Smooth muscle cell (in vitro differentiated cells): ENCODE results near the gene PLEKHM3. TPM values are rescaled to one million over a fixed set of nuclear protein-coding genes. Genes with fewer than 3 reads are reported as not detected.

Source experiments
- DNase-seq: peaks from one replicate; lab custom pipeline; 2025; ENCODE audit not compliant: unreplicated experiment; lab: John Stamatoyannopoulos, UW
- H2AFZ ChIP-seq: fragments of 200-600 bp; sonication (generic); 2 replicates; pipeline ENCODE4 v1.6.0; 2016; ENCODE audit warnings: antibody characterized with exemption, low read depth, mild to moderate bottlenecking
- H3F3A ChIP-seq: fragments of 200-600 bp; sonication (generic); 2 replicates; pipeline ENCODE4 v1.6.0; 2017; ENCODE audit warnings: antibody characterized with exemption, low read depth
- H3K27ac ChIP-seq: fragments of 200-600 bp; sonication (generic); 2 replicates; pipeline ENCODE4 v1.5.1; 2016; ENCODE audit warnings: low read depth, mild to moderate bottlenecking
- H3K27me3 ChIP-seq: fragments of 200-600 bp; sonication (generic); 2 replicates; pipeline ENCODE4 v1.6.1; 2016; ENCODE audit warnings: low read depth, mild to moderate bottlenecking
- H3K36me3 ChIP-seq: fragments of 200-600 bp; sonication (generic); 2 replicates; pipeline ENCODE4 v1.5.1; 2016; ENCODE audit warnings: low read depth
- H3K4me1 ChIP-seq: fragments of 200-600 bp; sonication (generic); 2 replicates; pipeline ENCODE4 v1.5.1; 2016; ENCODE audit warnings: low read depth
- H3K4me2 ChIP-seq: fragments of 200-600 bp; sonication (generic); 2 replicates; pipeline ENCODE4 v1.6.0; 2016; ENCODE audit warnings: mild to moderate bottlenecking
- H3K4me3 ChIP-seq: fragments of 200-600 bp; sonication (generic); 2 replicates; pipeline ENCODE4 v1.5.1; 2016; ENCODE audit warnings: mild to moderate bottlenecking
- H3K79me2 ChIP-seq: fragments of 200-600 bp; sonication (generic); 2 replicates; pipeline ENCODE4 v1.6.0; 2016; ENCODE audit warnings: low read depth, mild to moderate bottlenecking
- H3K9ac ChIP-seq: fragments of 200-600 bp; sonication (generic); 2 replicates; pipeline ENCODE4 v1.6.0; 2016; ENCODE audit warnings: low read depth
- H3K9me3 ChIP-seq: fragments of 200-600 bp; sonication (generic); replicated peaks from 2 replicates; pipeline ENCODE4 v1.5.1; 2016; ENCODE audit warnings: low read depth
- H4K20me1 ChIP-seq: fragments of 200-600 bp; sonication (generic); 2 replicates; pipeline ENCODE4 v1.6.0; 2016; ENCODE audit warnings: low read depth
- CTCF ChIP-seq: fragments of 200-600 bp; sonication (generic); IDR thresholded peaks from 2 replicates; pipeline ENCODE4 v1.5.1; 2017; ENCODE audit warnings: borderline replicate concordance, mild to moderate bottlenecking, antibody characterized with exemption; ENCODE audit not compliant: insufficient read depth, poor library complexity, severe bottlenecking
- WGBS: methylation state at CpG from one replicate; pipeline ENCODE4 v1.1.7; 2016; ENCODE audit warnings: low lambda C conversion rate; 5-methylcytosine and 5-hydroxymethylcytosine counted together
- polyA plus RNA-seq: library from polyadenylated mRNA; unstranded; fragments of >200 nt; fragmentation: Nextera tagmentation; extraction: Ambion mirVana; gene quantifications from 2 replicates; pipeline ENCODE4 v1.2.1, GENCODE V29; 2016
- total RNA-seq: library from RNA; depleted of rRNA; stranded (reverse); fragments of >200 nt; gene quantifications from 2 replicates; pipeline ENCODE4 v1.2.3, GENCODE V29; 2014

Gene PLEKHM3
- total and polyA plus RNA-seq, 2 experiments from 2014 or later = 3.8 to 10.3 TPM

DNA sequence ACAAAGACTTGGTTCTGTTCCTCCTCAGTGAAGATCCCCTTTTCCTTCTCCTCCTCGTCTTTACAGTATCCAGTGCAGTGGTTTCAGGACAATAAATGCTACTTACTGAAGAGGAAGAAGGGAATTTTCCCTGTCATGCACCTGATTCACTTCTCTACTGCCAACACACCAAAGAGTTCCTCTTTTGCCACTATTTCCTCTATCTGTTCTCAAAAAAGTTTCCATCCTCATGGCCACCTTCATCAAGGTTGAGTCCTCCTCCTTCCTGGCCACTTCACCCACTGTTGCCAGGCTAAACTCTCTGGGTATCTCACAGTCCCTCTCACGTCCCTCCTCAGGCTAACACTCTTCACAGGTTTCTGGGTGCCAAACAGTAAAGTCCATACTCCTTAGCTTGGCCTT, 41.7 kb downstream of the PLEKHM3 start:
- H3K79me2 ChIP-seq = no peaks in the 10 kb centered on the region
- WGBS = 96% methylated on average over 2 of the region's 2 CpGs

GRCh38 chr2:207978177-207978948, 47.0 kb downstream of the PLEKHM3 start:
- no peak overlapping the region for H3K4me2 ChIP-seq
- H3K9ac ChIP-seq = no peak overlapping the region
- WGBS = 93% methylated on average over 12 of the region's 12 CpGs
- no peaks in the 10 kb centered on the region for H4K20me1 ChIP-seq
- H3K9me3 ChIP-seq = no peaks in the 10 kb centered on the region
- no peaks in the 10 kb centered on the region for H3K79me2 ChIP-seq
- H2AFZ ChIP-seq = no peak overlapping the region
- no peak overlapping the region for H3K4me3 ChIP-seq
- no peaks in the 10 kb centered on the region for H3K36me3 ChIP-seq
- H3F3A ChIP-seq = no peaks in the 10 kb centered on the region
- no peak for TF ChIP-seq CTCF
- H3K27ac ChIP-seq = no peak overlapping the region
- peaks cover 4% of the 10 kb centered on the region for H3K4me1 ChIP-seq
- no peak for DNase-seq
- no peaks in the 10 kb centered on the region for H3K27me3 ChIP-seq

More for the DNA sequence above, 41.7 kb downstream of the PLEKHM3 start:
- no peak overlapping the region for H3K9ac ChIP-seq
- H2AFZ ChIP-seq = no peak overlapping the region
- TF ChIP-seq CTCF = no peak
- H3K36me3 ChIP-seq = no peaks in the 10 kb centered on the region
- H3K4me1 ChIP-seq = peaks cover 4% of the 10 kb centered on the region
- no peak overlapping the region for H3K4me3 ChIP-seq
- H4K20me1 ChIP-seq = peaks cover 10% of the 10 kb centered on the region
- DNase-seq = no peak
- H3K27ac ChIP-seq = no peak overlapping the region
- no peaks in the 10 kb centered on the region for H3K9me3 ChIP-seq
- no peaks in the 10 kb centered on the region for H3K27me3 ChIP-seq
- H3F3A ChIP-seq = no peaks in the 10 kb centered on the region
- H3K4me2 ChIP-seq = no peak overlapping the region

- Histone ChIP-seq H3K36me3 (no peaks in the 10 kb centered on the region), H3K4me1 (peaks cover 23% of the 10 kb centered on the region), H3F3A (no peaks in the 10 kb centered on the region), H3K4me2 (no peak overlapping the region), H2AFZ (no peak overlapping the region), H3K79me2 (no peaks in the 10 kb centered on the region), H3K9me3 (no peaks in the 10 kb centered on the region), H4K20me1 (peaks cover 4% of the 10 kb centered on the region), H3K4me3 (no peak overlapping the region), H3K27me3 (no peaks in the 10 kb centered on the region), H3K9ac (no peak overlapping the region), H3K27ac (no peak overlapping the region)
- no peak for DNase-seq
- WGBS = 87% methylated on average over 2 of the region's 2 CpGs
- TF ChIP-seq CTCF = no peak
These were observed 49.4 kb downstream of the PLEKHM3 start for GRCh38 chr2:207975921-207976320.

- no peak for DNase-seq
- no peak overlapping the region for H3K27ac ChIP-seq
These were observed 51.1 kb downstream of the PLEKHM3 start for GRCh38 chr2:207974216-207974605.

More at GRCh38 chr2:207974216-207974605, 51.1 kb downstream of the PLEKHM3 start:
- Histone ChIP-seq H2AFZ (no peak overlapping the region), H4K20me1 (peaks cover 16% of the 10 kb centered on the region), H3K4me3 (no peak overlapping the region), H3K4me2 (no peak overlapping the region), H3K27me3 (no peaks in the 10 kb centered on the region), H3K9me3 (no peaks in the 10 kb centered on the region), H3K9ac (no peak overlapping the region), H3K4me1 (peaks cover 29% of the 10 kb centered on the region), H3K36me3 (no peaks in the 10 kb centered on the region), H3F3A (no peaks in the 10 kb centered on the region), H3K79me2 (no peaks in the 10 kb centered on the region)
- 82% methylated on average over 5 of the region's 5 CpGs for WGBS
- TF ChIP-seq CTCF = no peak
